BJ (cell line): ENCODE results near the gene DCP1B. TPM values are rescaled to one million over a fixed set of nuclear protein-coding genes. Genes with fewer than 3 reads are reported as not detected.

Experiments used
- CTCF ChIA-PET: fragments of 350-600 bp; formaldehyde crosslinking; extraction: SDS; loops from one replicate; lab custom pipeline; 2021; ENCODE audit warnings: antibody characterized with exemption, inconsistent platforms; lab: Yijun Ruan, JAX
- POLR2A ChIA-PET: fragments of 300-600 bp; sonication (Branson Sonifier 250); formaldehyde crosslinking; extraction: SDS; loops from one replicate; lab custom pipeline; 2021; ENCODE audit warnings: antibody characterized with exemption; lab: Charles Lee
- DNase-seq: peaks from one replicate; pipeline ENCODE4 v3.0.0-alpha.2; 2011; ENCODE audit warnings: low read depth
- H3K27me3 ChIP-seq: 2 replicates; pipeline ENCODE4 v1.6.0; 2011; ENCODE audit warnings: low read length; ENCODE audit not compliant: control insufficient read depth, insufficient read depth
- H3K36me3 ChIP-seq: 2 replicates; pipeline ENCODE4 v1.5.1; 2011; ENCODE audit warnings: low read length; ENCODE audit not compliant: control insufficient read depth, insufficient read depth
- H3K4me3 ChIP-seq: 2 replicates; pipeline ENCODE4 v1.5.1; 2011; ENCODE audit warnings: low read depth, mild to moderate bottlenecking, control low read depth, low read length
- polyA plus RNA-seq: library from polyadenylated mRNA; depleted of rRNA; stranded (reverse); fragments of >200 nt; gene quantifications from 2 replicates; pipeline ENCODE4 v1.2.3, GENCODE V29; 2011; rRNA removed
- TF ChIP-seq, protein P1 (sequence below): IDR thresholded peaks from 2 replicates; pipeline ENCODE4 v1.5.1; 2011; ENCODE audit warnings: low read depth, mild to moderate bottlenecking, control low read depth, inconsistent platforms, low read length, moderate library complexity; ENCODE audit not compliant: insufficient read depth

DCP1B gene
- polyA plus RNA-seq, 1 experiment: 29.1 TPM

DNA sequence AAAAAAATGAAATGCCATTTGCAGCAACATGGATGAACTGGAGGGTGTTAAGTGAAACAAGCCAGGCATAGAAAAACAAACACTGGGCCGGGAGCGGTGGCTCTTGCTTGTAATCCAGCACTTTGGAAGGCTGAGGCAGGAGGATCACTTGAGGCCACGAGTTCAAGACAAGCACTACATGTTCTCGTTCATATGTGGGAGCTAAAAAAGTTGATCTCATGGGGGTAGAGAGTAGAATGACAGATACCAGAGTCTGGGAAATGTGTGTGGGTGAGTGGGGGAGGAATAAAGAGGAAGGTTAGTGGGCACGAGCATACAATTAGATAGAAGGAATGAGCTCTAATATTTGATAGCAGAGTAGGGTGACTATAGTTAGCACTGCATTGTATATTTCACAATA is 107.3 kb downstream of the DCP1B start:
- TF ChIP-seq, protein P1, sequence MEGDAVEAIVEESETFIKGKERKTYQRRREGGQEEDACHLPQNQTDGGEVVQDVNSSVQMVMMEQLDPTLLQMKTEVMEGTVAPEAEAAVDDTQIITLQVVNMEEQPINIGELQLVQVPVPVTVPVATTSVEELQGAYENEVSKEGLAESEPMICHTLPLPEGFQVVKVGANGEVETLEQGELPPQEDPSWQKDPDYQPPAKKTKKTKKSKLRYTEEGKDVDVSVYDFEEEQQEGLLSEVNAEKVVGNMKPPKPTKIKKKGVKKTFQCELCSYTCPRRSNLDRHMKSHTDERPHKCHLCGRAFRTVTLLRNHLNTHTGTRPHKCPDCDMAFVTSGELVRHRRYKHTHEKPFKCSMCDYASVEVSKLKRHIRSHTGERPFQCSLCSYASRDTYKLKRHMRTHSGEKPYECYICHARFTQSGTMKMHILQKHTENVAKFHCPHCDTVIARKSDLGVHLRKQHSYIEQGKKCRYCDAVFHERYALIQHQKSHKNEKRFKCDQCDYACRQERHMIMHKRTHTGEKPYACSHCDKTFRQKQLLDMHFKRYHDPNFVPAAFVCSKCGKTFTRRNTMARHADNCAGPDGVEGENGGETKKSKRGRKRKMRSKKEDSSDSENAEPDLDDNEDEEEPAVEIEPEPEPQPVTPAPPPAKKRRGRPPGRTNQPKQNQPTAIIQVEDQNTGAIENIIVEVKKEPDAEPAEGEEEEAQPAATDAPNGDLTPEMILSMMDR: no peak
- no peak for DNase-seq
- Histone ChIP-seq H3K36me3 (no peaks in the 10 kb centered on the region), H3K27me3 (peaks cover 4% of the 10 kb centered on the region), H3K4me3 (no peak overlapping the region)
- CTCF ChIA-PET: no interaction called here
- POLR2A ChIA-PET: no interaction called here

Other genes with a start within 250 kb of the DCP1B start
- not detected in 2 replicates for gene LRTM2, start 183.9 kb downstream of the DCP1B start, polyA plus RNA-seq
- 0.39 TPM in 2 replicates for gene CACNA2D4, start 85.8 kb downstream of the DCP1B start, polyA plus RNA-seq
- gene CACNA1C, start 48.5 kb upstream of the DCP1B start, polyA plus RNA-seq: 10.2 and 14.7 TPM in 2 replicates